NCI-H2107 treated with DMSO at 0.1 percent for 48 hours (cell line): Measurements from ENCODE around the gene SSC5D.

Source experiments
- DNase-seq: peaks from one replicate; lab custom pipeline; 2025; ENCODE audit not compliant: unreplicated experiment; lab: John Stamatoyannopoulos, UW

The SSC5D gene

DNA sequence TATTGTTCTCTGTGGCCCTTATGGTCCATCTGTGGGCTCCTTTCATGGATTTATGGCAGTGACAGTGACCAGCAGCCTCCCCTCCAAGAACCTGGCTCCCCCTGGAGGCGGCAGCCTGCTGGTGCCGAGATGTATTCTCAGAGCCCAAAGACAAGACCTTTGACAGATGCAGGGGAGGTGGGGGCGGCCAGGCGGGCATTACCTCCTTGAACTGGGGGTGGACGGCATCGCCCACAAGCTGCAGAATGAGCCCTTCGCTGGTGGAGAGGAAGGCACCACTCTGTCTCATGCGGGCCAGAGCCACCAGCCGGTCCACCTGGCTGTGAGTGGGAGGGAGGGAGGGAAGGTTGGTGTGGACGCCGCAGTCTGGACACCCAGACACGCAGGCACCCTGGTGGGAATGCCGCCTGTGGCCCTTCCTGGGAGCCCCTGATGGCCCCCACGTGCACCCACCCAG lies 33.4 kb upstream of the SSC5D start:
- DNase-seq, result no peak

DNA sequence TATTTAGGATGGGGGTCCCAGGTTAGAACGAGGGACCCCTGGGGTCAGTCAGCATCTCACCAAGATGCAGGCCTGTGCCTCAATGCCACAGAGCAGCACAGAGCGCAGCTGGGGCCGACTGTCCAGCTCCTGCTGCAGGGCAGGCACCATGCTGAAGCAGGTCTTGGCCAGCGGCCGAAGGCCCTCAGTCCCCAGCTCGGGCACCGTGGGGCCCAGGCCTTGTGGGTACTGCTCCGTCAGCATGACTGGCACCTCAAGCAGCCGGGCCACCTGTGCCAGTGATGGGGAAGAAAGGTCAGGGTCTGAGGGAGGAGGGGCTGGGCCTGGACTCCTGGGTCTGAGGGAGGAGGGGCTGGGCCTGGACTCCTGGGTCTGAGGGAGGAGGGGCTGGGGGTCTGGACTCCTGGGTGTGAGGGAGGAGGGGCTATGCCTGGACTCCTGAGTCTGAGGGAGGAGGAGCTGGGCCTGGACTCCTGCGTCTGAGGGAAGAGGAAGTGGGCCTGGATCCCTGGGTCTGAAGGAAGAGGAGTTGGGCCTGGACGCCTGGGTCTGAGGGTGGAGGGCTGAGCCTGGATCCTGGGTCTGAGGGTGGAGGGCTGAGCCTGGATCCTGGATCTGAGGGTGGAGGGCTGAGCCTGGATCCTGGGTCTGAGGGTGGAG lies 32.5 kb upstream of the SSC5D start:
- DNase-seq, result no peak

GRCh38 chr19:55456347-55456746 lies 31.9 kb upstream of the SSC5D start:
- no peak for DNase-seq

- no peak for DNase-seq
Observed at GRCh38 chr19:55457683-55458457, 30.4 kb upstream of the SSC5D start.

- DNase-seq, result no peak
Observed at GRCh38 chr19:55459551-55459949, 28.7 kb upstream of the SSC5D start.

DNA sequence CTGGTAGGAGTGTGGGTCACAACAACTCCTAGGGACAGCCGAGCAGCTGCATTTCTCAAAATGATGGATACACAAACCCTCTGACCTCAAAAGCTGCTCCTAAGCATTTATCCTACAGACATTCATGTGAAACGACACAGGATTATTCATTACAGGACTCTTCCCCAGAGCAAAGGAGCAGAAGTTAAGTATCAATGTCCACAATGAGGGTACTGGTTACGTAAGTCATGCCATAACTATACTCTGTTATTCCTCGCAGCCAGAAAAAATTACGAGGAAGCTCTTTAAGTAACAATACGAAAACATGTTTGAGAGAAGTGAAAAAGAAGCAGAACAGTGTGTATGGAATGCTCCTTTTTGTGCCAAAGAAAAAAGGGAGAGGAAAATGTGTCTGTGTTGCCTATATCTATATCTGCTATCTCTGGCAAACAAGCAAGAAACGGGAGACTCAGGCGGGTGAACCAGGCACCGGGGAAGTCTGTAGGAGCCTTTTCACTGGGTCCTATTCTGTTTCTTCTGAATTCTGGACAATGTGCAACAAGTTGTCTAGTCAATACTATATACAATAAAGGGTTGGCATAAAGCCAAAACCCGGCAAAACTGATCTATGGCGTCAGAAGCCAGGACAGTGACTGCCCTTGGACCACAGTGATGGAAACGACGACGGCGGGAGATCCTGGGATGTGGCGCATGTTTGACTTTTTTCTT lies 28.1 kb upstream of the SSC5D start:
- DNase-seq, result peak; percentile 8

GRCh38 chr19:55460670-55461258 lies 27.5 kb upstream of the SSC5D start:
- DNase-seq, result peak; percentile 7

GRCh38 chr19:55461259-55461973 lies 26.8 kb upstream of the SSC5D start, which contains the start of gene ISOC2:
ISOC2 (minus strand) TSS chr19:55461642; CDS start chr19:55456486, 5,156 bp downstream.
- peak; percentile 97 for DNase-seq

GRCh38 chr19:55461974-55462626 lies 26.1 kb upstream of the SSC5D start:
- no peak for DNase-seq

DNA sequence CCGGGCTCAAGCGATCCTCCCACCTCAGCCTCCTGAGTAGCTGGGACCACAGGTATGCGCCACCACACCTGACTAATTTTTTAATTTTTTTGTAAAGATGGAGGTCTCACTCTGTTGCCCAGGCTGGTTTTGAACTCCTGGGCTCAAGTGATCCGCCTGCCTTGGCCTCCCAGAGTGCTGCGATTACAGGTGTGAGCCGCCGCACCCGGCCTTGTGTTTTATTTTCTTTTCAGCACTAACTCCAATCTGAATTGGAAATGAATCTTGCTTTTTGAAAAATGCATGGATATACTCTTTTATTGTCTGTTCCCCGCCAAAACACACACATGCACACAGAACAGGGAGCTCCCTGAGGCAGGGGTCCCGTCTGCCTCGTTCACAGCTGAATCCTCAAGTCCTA lies 25.5 kb upstream of the SSC5D start:
- no peak for DNase-seq

DNA sequence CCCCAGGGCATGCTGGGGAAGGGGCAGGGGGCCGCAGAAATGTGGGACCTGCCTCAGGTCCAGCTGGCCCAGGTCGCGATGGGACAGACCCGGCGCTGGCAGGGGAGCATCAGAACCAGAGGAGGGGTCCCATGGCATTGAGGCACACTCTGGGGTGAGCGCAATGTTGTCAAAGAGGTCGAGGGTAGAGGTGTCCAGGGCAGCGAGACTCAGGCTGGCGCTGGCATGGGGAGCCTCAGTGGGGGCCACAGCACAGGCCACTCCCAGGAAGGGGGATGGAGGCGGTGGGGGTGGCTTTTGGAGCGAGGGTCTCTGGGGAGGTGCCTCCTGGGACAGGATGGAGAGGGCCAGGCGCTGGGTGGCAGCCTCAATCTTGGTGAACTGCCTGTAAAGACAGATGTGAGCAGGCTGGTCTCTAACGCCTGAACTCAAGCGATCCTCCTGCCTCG lies 24.6 kb upstream of the SSC5D start:
- DNase-seq, result no peak

- no peak for DNase-seq
Observed at GRCh38 chr19:55464039-55464661, 24.1 kb upstream of the SSC5D start.

DNA sequence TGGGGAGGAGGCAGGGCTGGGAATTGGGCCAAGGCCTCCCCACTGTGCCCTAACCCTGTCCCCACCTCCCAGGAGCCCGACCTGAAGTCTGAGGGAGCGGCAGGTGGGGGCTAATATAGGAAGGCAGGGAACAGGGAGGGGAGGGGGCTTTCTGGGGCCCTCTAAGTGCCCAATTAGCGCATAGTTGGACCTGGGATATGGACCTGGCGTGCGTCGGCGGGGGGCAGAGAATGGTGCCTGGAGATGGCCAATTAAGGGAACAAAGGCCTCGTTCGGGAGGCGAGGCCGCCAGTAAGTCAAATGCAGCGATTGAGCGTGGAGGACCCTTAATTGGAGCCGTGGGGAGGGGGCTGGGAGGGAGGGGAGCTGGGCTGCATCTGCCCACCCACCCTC lies 23.6 kb upstream of the SSC5D start, which contains the start of gene C19orf85:
C19orf85 (minus strand) TSS at position 90 of the 393 bp plus-strand sequence. CDS start 197 bp downstream, outside the sequence.
- DNase-seq, result no peak

DNA sequence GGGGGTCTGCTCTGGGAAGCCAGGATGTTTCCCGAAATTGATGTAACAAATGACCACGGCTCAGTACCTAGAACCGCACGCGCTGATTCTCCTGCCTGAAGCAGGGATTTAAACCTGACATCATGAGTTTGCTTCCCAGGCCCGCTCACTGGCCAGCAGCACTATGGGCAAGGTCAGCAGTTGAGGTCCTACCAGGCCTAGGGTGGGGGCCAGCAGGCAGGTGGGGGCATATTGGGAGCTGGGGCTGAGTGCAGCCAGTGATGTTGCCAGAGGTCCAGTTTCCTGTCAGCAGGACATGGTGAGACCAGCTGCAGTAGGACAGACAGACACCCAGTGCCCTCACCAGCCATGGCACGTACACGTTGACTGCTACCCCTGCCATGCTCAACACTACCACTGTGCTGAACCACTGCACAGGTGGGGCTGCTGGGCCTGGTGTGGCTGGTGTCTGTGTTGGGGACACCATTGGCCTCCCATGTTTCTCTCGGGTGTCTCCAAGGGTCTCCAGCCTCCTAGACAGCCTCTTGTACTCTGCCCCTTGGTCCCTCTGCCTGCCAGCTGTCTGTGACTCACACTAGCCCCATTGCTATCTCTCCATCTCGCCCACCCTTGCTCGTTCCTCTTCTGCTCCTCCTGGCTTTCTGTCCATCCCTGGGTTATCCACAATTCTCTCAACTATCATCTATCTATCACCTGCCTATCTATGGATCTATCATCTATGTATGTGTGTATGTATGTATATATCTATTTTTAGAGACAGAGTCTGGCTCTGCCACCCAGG lies 22.6 kb upstream of the SSC5D start:
- DNase-seq, result no peak

- no peak for DNase-seq
Observed at GRCh38 chr19:55466241-55466614, 22.0 kb upstream of the SSC5D start.

DNA sequence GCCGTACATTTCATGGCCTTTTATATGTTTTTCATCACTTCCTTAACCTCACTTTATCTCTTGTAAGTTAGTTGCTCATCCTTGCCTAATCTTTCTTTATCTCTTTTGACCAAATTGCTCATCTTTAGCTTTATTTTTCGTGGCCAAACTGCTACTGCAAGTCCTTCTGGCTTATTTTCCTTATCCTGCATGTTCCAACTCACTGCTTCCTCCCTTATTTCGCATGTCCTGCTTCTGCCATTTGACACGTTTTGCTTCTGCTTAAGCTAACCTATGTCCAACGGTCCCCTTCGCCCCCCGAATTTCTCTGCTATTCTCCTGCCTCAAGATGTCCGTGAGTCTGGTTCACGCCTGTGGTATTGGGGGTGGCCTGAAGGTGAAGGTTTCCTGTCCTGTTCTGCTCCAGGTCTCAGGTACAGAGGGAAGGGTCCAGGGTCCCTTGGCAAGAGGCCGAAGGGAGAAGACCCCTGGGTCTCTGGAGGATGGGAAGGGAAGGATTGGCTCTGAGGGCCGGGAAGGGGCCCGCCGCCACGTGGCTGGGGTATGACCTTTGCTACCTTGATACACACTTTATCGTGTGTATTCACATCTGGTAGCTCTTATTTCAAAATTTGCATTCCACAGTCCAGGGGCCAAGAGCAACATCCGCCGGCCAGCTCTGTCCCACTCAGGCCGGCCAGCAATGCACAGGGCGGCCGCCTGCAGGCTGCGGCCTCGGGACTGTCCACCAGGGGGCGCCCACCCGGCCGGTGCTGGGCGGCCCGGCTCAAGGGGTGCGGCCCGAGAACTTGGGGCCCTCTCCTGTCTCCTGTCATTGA lies 20.8 kb upstream of the SSC5D start:
- DNase-seq, result no peak

- no peak for DNase-seq
Observed at GRCh38 chr19:55468054-55468393, 20.2 kb upstream of the SSC5D start.

DNA sequence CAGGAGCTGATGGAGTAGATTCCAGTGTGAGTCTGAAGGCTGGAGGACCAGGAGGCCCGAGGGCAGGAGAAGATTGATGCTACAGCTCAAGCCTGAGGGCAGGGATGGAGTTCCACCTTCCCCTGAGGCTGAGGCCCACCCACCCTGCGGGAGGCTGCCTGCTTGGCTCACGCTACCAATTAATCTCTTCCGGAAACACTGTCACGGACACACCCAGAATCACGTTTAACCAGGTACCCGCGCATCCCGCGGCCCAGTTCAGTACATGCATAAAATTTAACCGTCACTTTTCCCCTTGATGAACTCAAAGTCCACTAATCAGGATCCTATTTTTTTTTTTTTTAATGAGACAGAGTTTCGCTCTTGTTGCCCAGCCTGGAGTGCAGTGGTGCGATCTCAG lies 17.0 kb upstream of the SSC5D start:
- no peak for DNase-seq
